ENCODE measurements around the gene C16orf54.
"Not testable (repeated sequence)": the region's sequence is repeated elsewhere in the genome, so short reads cannot be mapped to it uniquely, and the experiment has no call there.

C16orf54 gene

DNA sequence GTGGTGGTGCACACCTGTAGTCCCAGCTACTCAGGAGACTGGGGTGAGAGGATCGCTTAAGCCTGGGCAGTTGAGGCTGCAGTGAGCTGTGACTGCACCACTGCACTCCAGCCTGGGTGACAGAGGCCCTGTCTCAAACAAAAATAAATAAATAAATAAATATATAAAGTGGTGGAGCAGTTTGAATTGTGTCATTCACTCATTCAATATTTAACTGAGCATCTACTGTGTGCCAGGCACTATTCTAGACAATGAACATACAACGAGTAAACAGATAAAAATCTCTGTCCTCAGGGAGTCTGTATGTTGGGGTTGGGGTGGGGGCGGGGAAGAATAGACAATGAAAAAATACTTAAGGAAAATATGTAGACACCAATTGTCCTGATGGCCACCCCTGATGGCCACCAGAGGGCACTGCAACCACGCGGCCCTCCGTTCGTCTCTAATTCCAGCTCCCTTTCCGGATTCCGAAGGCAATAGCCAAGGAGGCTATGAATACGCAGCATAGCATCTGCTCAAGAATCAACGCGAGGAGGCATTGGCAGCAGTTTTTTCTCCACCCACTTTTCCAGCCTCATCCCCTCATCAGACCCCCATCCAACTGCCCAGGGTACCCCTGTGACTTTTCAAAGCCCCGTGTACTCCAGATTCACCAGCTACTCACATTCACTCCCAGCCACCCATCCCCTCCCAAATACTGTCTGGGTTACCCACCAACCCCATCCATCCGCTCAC, 45.4 kb downstream of the C16orf54 start:
- peak; percentile 70 for DNase-seq

DNA sequence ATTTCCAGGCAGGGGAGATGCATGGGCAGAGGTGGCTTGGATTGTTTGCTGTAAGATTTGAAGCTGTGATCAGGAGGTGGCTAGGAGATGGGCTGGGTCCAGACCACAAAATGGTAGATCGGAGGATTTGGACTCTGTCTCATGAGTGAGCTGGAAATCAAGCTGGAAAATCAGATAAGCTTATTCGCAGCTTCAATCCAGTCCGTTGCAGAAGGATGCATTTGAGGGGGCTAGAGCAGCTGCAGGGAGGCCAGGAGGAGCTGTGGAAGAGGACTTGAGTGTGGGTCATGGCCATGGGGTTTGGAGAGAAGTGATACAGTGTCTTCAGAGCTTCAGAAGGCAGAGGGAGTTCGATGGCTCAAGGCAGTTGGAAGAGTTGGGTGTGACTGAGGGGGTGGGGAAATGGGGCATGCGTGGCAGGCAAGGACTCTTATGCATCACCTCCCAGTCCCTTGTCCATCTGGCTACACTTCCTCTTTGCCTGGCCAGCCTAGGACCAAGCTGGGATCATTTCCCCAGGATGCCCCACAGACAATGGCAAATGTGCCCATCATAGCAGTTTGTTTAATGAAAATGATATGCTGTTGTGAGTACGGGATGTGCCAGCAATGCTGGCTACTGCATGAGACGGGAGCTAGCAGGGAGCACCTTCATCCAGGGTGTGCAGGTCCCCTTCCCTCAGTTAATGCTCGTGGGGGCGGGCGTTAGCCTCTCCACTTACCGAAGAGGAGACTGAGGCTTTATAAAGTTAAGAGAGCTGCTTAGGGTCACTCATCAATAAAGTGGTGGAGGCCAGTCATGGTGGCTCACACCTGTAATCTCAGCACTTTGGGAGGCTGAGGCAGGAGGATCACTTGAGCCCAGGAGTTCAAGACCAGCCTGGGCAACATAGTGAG, 46.2 kb downstream of the C16orf54 start:
- DNase-seq: no peak

DNA sequence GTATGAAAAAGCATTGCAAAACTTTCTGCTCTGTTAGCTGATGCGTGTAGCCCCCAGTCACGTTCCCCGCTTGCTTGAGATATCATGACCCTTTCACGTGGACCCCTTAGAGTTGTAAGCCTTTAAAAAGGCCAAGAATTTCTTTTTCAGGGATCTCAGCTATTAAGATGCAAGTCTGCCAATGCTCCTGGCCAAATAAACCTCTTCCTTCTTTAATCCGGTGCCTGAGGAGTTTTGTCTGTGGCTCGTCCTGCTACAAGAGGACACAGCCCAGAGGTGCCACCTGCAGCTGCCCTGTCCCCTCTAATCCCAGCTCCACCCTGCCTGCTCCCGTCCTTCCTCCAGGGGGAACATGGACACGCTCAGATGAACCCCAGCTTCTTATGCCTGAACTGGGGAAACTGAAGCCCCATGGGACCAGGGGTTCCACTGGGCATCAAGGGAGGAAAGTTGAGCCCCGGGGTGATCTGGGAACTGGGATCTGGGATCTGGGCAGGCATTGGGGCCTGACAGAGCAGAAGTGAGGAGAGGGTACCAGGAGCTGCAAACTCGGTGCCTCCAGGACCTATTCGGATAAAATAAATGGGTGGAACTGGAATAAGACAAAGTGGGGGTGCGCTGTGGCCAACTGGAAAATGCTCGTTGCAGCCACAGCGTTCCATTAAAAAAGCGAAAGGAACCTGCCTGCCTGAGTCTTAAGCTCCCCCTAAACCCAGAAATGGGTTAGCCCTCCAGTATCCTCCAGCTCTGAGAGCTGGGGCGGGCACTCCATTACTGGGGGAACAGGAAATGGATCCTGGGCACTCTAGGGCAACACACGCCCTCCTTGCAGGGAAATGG, 47.1 kb downstream of the C16orf54 start:
- no peak for DNase-seq

DNA sequence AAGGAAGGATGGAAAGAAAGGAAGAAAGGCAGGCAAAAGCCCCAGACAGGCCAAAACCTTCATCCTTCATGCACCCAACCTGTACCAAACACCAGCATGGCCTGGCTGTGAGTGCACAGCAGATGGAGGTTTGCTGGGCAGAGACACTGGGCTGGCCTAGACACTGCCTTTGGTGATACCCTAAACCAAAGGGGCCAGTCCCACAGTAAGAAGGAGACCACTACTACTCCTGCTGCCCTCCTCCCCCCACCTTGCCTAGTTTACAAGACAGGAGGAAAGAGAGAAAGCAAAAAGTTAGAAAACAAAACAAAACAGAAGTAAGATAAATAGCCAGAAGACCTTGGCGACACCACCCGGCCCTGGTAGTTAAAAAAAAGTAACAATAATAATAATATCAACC, 47.7 kb downstream of the C16orf54 start:
- DNase-seq: no peak

DNA sequence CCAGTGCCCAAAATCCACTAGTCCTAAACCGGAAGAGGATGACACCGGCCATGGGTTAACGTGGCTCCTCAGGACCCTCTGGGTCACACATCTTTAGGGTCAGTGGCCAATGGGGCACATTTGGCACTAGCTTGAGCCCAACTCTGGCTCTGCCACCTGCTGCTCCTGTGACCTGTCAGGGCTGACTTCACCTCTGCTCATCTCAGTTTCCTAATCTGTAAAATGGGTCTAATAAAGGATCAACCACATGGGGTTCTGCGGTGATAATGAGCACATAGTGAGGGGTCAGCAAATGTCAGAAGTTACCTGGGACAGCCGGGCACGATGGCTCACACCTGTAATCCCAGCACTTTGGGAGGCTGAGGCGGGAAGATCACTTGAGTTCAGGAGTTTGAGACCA, 48.4 kb downstream of the C16orf54 start:
- DNase-seq: no peak

DNA sequence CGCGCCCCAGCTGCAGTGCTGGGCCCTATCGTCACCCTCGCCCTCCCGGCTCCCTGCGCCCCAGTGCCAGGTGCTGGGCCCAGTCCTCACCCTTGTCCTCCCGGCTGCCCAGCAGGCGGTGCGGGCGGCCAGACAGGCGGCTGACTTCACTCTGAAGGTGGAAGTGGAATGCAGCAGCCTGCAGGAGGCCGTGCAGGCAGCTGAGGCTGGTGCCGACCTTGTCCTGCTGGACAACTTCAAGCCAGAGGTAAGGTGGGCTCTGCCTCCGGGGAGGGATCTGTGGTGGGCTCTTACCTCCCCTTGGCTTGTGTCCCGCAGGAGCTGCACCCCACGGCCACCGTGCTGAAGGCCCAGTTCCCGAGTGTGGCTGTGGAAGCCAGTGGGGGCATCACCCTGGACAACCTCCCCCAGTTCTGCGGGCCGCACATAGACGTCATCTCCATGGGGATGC, 48.9 kb downstream of the C16orf54 start:
- DNase-seq: no peak

DNA sequence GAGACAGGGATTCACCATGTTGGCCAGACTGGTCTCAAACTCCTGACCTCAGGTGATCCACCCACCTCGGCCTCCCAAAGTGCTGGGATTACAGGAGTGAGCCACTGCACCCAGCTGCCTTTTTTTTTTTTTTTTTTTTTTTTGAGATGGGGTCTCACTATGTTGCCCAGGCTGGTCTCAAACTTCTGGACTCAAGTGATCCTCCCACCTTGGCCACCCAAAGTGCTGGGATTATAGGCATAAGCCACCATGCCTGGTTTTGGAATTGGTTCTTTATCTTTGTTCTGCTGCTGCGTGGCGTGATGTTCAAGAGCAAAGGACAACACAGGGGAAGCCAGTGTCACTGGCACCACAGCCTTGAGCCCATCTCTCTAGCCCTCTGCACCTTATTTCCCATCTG, 50.1 kb downstream of the C16orf54 start:
- not testable (repeated sequence) for DNase-seq

DNA sequence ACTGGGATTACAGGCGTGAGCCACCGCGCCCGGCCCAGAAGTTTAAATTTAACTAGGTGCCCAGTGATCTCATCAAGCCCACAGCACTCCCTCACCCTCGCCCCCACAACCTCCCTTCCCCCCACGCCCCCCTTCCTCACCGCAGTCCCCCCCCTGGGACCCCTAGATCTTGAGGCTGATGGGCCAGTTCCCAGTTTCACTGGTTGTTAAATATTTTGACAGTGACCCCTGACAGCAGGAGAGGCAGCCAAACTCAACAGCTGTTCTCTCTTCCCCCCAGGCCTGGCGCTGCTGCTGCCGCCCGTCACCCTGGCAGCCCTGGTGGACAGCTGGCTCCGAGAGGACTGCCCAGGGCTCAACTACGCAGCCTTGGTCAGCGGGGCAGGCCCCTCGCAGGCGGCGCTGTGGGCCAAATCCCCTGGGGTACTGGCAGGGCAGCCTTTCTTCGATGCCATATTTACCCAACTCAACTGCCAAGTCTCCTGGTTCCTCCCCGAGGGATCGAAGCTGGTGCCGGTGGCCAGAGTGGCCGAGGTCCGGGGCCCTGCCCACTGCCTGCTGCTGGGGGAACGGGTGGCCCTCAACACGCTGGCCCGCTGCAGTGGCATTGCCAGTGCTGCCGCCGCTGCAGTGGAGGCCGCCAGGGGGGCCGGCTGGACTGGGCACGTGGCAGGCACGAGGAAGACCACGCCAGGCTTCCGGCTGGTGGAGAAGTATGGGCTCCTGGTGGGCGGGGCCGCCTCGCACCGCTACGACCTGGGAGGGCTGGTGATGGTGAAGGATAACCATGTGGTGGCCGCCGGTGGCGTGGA, 51.2 kb downstream of the C16orf54 start:
- no peak for DNase-seq

DNA sequence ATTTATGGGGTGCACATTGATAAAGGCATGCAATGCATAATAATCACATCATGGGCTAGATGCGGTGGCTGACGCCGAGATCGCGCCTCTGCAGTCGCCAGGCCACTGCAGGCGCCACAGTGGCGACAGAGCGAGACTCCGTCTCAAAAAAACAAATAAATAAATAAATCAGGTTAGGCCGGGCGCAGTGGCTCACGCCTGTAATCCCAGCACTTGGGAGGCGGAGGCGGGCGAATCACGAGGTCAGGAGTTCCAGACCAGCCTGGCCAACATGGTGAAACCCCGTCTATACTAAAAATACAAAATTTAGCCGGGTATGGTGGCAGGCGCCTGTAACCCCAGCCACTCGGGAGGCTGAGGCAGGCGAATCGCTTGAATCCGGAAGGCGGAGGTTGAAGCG, 53.2 kb downstream of the C16orf54 start:
- DNase-seq: not testable (repeated sequence)

Data from CD4-positive, alpha-beta T cell treated with Interleukin-4 for 4 hours (primary cell).